ENCODE measurements around the gene EMP2. TPM values are rescaled to one million over a fixed set of nuclear protein-coding genes. Genes with fewer than 3 reads are reported as not detected.

Gene EMP2
- total and polyA plus RNA-seq, 2 donors (not counting 1 experiment from before 2014, with no cell fraction given) = 22.5 to 36.8 TPM

GRCh38 chr16:10608687-10609401 is 28.4 kb upstream of the EMP2 start:
- DNase-seq (ENCODE audit: low read depth in 2 of 2) = peak; percentile 42 to 62
- no peak overlapping the region for H3K9ac ChIP-seq (ENCODE audit: insufficient read depth, low read length)
- H4K20me1 ChIP-seq (ENCODE audit: control insufficient read depth, extremely low read depth, insufficient read depth, low read length) = no peaks in the 10 kb centered on the region
- H3K79me2 ChIP-seq (ENCODE audit: control insufficient read depth, insufficient read depth, low read length) = no peaks in the 10 kb centered on the region
- H2AFZ ChIP-seq (ENCODE audit: low read length) = peak overlapping the region; percentile 82
- no peaks in the 10 kb centered on the region for H3K27me3 ChIP-seq (ENCODE audit: control insufficient read depth, insufficient read depth, low read length)
- no peaks in the 10 kb centered on the region for H3K36me3 ChIP-seq (ENCODE audit: control insufficient read depth, insufficient read depth, low read length)
- TF ChIP-seq EZH2 (IDR thresholded peaks at IDR 0.05; ENCODE audit: low read length, missing control alignments) (no peak), CTCF (conservative IDR thresholded peaks at IDR 0.05 in 1 of 2, IDR thresholded peaks at IDR 0.05 in 1 of 2; ENCODE audit: low read depth in 1 of 2, low read length in 2 of 2) (no peak)
- peak overlapping the region; percentile 57 for H3K27ac ChIP-seq (ENCODE audit: insufficient read depth, low read length)
- H3K4me1 ChIP-seq (ENCODE audit: control insufficient read depth, extremely low read depth, insufficient read depth, low read length) = peaks cover 8% of the 10 kb centered on the region
- H3K4me2 ChIP-seq (ENCODE audit: extremely low read depth, insufficient read depth, low read length) = peak overlapping the region; percentile 68
- no peak overlapping the region for H3K4me3 ChIP-seq (replicated peaks in 1 of 4; ENCODE audit: control extremely low read depth in 1 of 4, insufficient read depth in 1 of 4, low read depth in 3 of 4, low read length in 4 of 4)
- H3K9me3 ChIP-seq (ENCODE audit: control insufficient read depth, insufficient read depth, low read depth, low read length) = no peaks in the 10 kb centered on the region

- H3K4me3 ChIP-seq (replicated peaks in 1 of 4; ENCODE audit: control extremely low read depth in 1 of 4, insufficient read depth in 1 of 4, low read depth in 3 of 4, low read length in 4 of 4) = no peak overlapping the region
- no peak for TF ChIP-seq CTCF (conservative IDR thresholded peaks at IDR 0.05 in 1 of 2, IDR thresholded peaks at IDR 0.05 in 1 of 2; ENCODE audit: low read depth in 1 of 2, low read length in 2 of 2)
- TF ChIP-seq EZH2 (IDR thresholded peaks at IDR 0.05; ENCODE audit: low read length, missing control alignments) = no peak
- no peak overlapping the region for H2AFZ ChIP-seq (ENCODE audit: low read length)
- H3K79me2 ChIP-seq (ENCODE audit: control insufficient read depth, insufficient read depth, low read length) = no peaks in the 10 kb centered on the region
- peaks cover 3% of the 10 kb centered on the region for H3K27me3 ChIP-seq (ENCODE audit: control insufficient read depth, insufficient read depth, low read length)
- H3K4me2 ChIP-seq (ENCODE audit: extremely low read depth, insufficient read depth, low read length) = no peak overlapping the region
- H3K9ac ChIP-seq (ENCODE audit: insufficient read depth, low read length) = no peak overlapping the region
- H3K4me1 ChIP-seq (ENCODE audit: control insufficient read depth, extremely low read depth, insufficient read depth, low read length) = peaks cover 8% of the 10 kb centered on the region
- no peaks in the 10 kb centered on the region for H4K20me1 ChIP-seq (ENCODE audit: control insufficient read depth, extremely low read depth, insufficient read depth, low read length)
- H3K27ac ChIP-seq (ENCODE audit: insufficient read depth, low read length) = no peak overlapping the region
- no peaks in the 10 kb centered on the region for H3K36me3 ChIP-seq (ENCODE audit: control insufficient read depth, insufficient read depth, low read length)
- DNase-seq (ENCODE audit: low read depth in 2 of 2) = no peak
- H3K9me3 ChIP-seq (ENCODE audit: control insufficient read depth, insufficient read depth, low read depth, low read length) = no peaks in the 10 kb centered on the region
These were observed 26.8 kb upstream of the EMP2 start for GRCh38 chr16:10607157-10607556.

- Histone ChIP-seq H3K27ac (ENCODE audit: insufficient read depth, low read length) (no peak overlapping the region), H3K4me1 (ENCODE audit: control insufficient read depth, extremely low read depth, insufficient read depth, low read length) (peaks cover 8% of the 10 kb centered on the region), H3K27me3 (ENCODE audit: control insufficient read depth, insufficient read depth, low read length) (peaks cover 3% of the 10 kb centered on the region), H3K36me3 (ENCODE audit: control insufficient read depth, insufficient read depth, low read length) (no peaks in the 10 kb centered on the region), H3K9me3 (ENCODE audit: control insufficient read depth, insufficient read depth, low read depth, low read length) (no peaks in the 10 kb centered on the region), H3K4me3 (replicated peaks in 1 of 4; ENCODE audit: control extremely low read depth in 1 of 4, insufficient read depth in 1 of 4, low read depth in 3 of 4, low read length in 4 of 4) (no peak overlapping the region), H3K79me2 (ENCODE audit: control insufficient read depth, insufficient read depth, low read length) (no peaks in the 10 kb centered on the region), H3K4me2 (ENCODE audit: extremely low read depth, insufficient read depth, low read length) (no peak overlapping the region), H4K20me1 (ENCODE audit: control insufficient read depth, extremely low read depth, insufficient read depth, low read length) (no peaks in the 10 kb centered on the region), H3K9ac (ENCODE audit: insufficient read depth, low read length) (no peak overlapping the region), H2AFZ (ENCODE audit: low read length) (no peak overlapping the region)
- TF ChIP-seq EZH2 (IDR thresholded peaks at IDR 0.05; ENCODE audit: low read length, missing control alignments) = no peak
- TF ChIP-seq CTCF (conservative IDR thresholded peaks at IDR 0.05 in 1 of 2, IDR thresholded peaks at IDR 0.05 in 1 of 2; ENCODE audit: low read depth in 1 of 2, low read length in 2 of 2) = no peak
- DNase-seq (ENCODE audit: low read depth in 2 of 2) = no peak
These were observed 26.2 kb upstream of the EMP2 start for GRCh38 chr16:10606607-10607006.

Data from fibroblast of lung (primary cell).